ENCODE data around the gene ADAMTSL4. TPM values are rescaled to one million over a fixed set of nuclear protein-coding genes. Genes with fewer than 3 reads are reported as not detected.
A peak's percentile ranks its signal among the peaks of the same experiment; 100 is the strongest.

The ADAMTSL4 gene
- total and polyA plus RNA-seq, 9 of the 15 experiments (the other 6 are each of a cell fraction or from before 2014, with no cell fraction given) = 12.7 to 212 (median 35.6) TPM

- no peak for TF ChIP-seq OTX1 (CRISPR knock-in tag; IDR thresholded peaks at IDR 0.05)
- TF ChIP-seq ZNF134 (CRISPR knock-in tag; conservative IDR thresholded peaks at IDR 0.05) = no peak
- TF ChIP-seq ETV1 (tag; conservative IDR thresholded peaks at IDR 0.05; ENCODE audit: low read depth) = no peak
- TF ChIP-seq HOMEZ (CRISPR knock-in tag; IDR thresholded peaks at IDR 0.05) = no peak
- peak; percentile 73 for TF ChIP-seq CHD1 (IDR thresholded peaks at IDR 0.05; ENCODE audit: low read length)
- TF ChIP-seq POLR2G (IDR thresholded peaks at IDR 0.05; ENCODE audit: low read depth, low read length) = peak; percentile 71
- TF ChIP-seq BACH1 (tag; IDR thresholded peaks at IDR 0.05) = no peak
These were observed 27.8 kb downstream of the ADAMTSL4 start (continued) for GRCh38 chr1:150576794-150577556.

- no peaks in the 10 kb centered on the region for H3K27me3 ChIP-seq (ENCODE audit: control insufficient read depth in 2 of 2, insufficient read depth in 2 of 2, low read length in 2 of 2)
- ATAC-seq = no peak
- H3K4me2 ChIP-seq (ENCODE audit: insufficient read depth, low read length) = peak overlapping the region; percentile 97
- CTCF ChIA-PET (ENCODE audit: low intra/inter-chr PET ratio) = no interaction called here
- H3K27ac ChIP-seq (ENCODE audit: extremely low read depth, low read depth, low read length) = peak overlapping the region; percentile 87
- H3K9me3 ChIP-seq (replicated peaks; ENCODE audit: control insufficient read depth, insufficient read depth, low read depth, low read length) = no peaks in the 10 kb centered on the region
- DNase-seq (ENCODE audit: extremely low read depth in 1 of 4, low spot score in 3 of 4) = peak in 2 of 4 experiments; percentile 16 to 24
- intact Hi-C loops (cut with micrococcal nuclease) (loop anchor here (2.0 to 5.0 kb wide), 2 partner anchors 41 to 235 kb away; no protein-coding TSS in a partner anchor), in situ Hi-C loops (cut with MboI) (no loop called here)
- peak overlapping the region; percentile 98 for H3K4me3 ChIP-seq
- H3K36me3 ChIP-seq (ENCODE audit: control insufficient read depth, insufficient read depth, low read length) = peaks cover 61% of the 10 kb centered on the region
- peak overlapping the region; percentile 97 to 100 for H3K9ac ChIP-seq (ENCODE audit: insufficient read depth in 1 of 2, low read depth in 2 of 2, low read length in 2 of 2)
- FAIRE-seq = no peak
- peaks cover 51% of the 10 kb centered on the region for H4K20me1 ChIP-seq (replicated peaks; ENCODE audit: control insufficient read depth, insufficient read depth, low read length)
- peaks cover 10 to 19% of the 10 kb centered on the region in 2 experiments; a peak in 4 of 5 replicates for H3K4me1 ChIP-seq (replicated peaks in 1 of 2; ENCODE audit: control insufficient read depth in 2 of 2, insufficient read depth in 2 of 2, low read length in 2 of 2)
- POLR2A ChIA-PET = interaction anchor here (0.6 to 11.0 kb wide), 21 partner anchors 8 to 429 kb away, joined by 3 to 148 read pairs (median 5); partner anchors contain the start of genes CTSK, ENSA, FALEC and GOLPH3L
- TF ChIP-seq CHD1 (IDR thresholded peaks at IDR 0.05; ENCODE audit: low read length) = peak; percentile 84
- peak in 1 of 2 experiments; percentile 39 for TF ChIP-seq AFF1 (IDR thresholded peaks at IDR 0.05; ENCODE audit: low read depth in 1 of 2, partially characterized antibody in 2 of 2)
- TF ChIP-seq SRSF1 (IDR thresholded peaks at IDR 0.05; ENCODE audit: low read depth, low read length) = no peak
- TF ChIP-seq HNRNPL (IDR thresholded peaks at IDR 0.05; ENCODE audit: low read depth, low read length) = peak; percentile 60; the same call in 1 of the 2 replicates
- TF ChIP-seq SETDB1 (IDR thresholded peaks at IDR 0.05; ENCODE audit: low read length) = no peak
- TF ChIP-seq POLR2H (tag; IDR thresholded peaks at IDR 0.05; ENCODE audit: low read depth) = peak; percentile 19; the same call in 1 of the 2 replicates
- peak; percentile 64 for TF ChIP-seq RBFOX2 (IDR thresholded peaks at IDR 0.05; ENCODE audit: low read depth, low read length)
- TF ChIP-seq POLR2G (IDR thresholded peaks at IDR 0.05; ENCODE audit: low read depth, low read length) = peak; percentile 7; the same call in 1 of the 2 replicates
- no peaks in the 10 kb centered on the region for H3K9me1 ChIP-seq (ENCODE audit: control insufficient read depth, insufficient read depth, low read length)
- BruUV-seq (replicated peaks) = no TSS peak
- WGBS (ENCODE audit: insufficient coverage, low coverage, missing lambda C conversion rate) = under 1% methylated on average over 11 of the region's 11 CpGs
- H2AFZ ChIP-seq (ENCODE audit: low read depth, low read length) = no peak overlapping the region
- H3K79me2 ChIP-seq (ENCODE audit: control insufficient read depth, insufficient read depth, low read length) = peaks cover 74% of the 10 kb centered on the region
These were observed 28.5 kb downstream of the ADAMTSL4 start for GRCh38 chr1:150577557-150578271.

Data from K562 (cell line).